Stimulated activated CD8-positive, alpha-beta memory T cell treated with anti-CD3 and anti-CD28 coated beads, Interleukin-4, amount 100 ng/mL, for 1 hour (primary cell): ENCODE measurements around the gene CPA5.
A peak's percentile ranks its signal among the peaks of the same experiment; 100 is the strongest.

Source experiments
- DNase-seq, 2 donors: peaks; one replicate each; pipeline ENCODE4 v3.0.0-alpha.2; 2020; ENCODE audit warnings: low read depth in 2 of 2, low spot score in 1 of 2

The CPA5 gene

DNA sequence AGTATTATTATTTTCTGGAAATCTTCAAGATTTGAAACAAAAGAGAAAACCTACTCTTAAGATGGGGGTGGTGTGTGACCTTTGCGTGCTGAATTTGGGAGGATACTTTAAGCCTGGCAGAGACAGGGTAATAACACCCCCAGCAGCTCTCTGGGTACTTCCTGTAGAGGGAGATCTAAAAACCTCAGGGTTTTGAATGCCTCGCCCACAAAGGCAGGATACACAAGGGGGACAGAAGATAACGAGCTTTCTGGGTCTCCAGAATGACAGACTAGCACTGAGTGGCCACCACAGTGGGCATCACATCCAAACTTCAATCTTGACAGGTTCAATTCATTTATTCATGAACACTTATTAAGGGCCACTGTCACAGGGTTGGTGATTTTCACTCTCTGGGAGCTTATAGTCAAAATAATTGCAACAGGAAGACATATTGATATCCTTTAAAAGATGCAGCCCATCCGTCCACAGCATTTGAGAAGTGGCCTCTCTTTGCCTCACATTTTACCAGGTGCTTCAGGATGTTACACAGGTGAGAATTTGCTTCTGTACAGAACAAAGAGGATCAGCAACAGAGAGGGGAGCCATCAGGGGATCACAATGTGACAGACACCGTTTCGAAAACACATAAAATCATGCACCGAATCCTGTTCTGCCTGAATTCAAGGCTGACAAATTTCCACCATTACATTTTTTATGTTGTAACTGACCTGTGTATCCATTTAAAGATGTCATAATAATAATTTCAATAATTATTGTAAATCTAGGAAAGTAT, 50.0 kb downstream of the CPA5 start:
- peak in 1 of 2 donors; percentile 13 for DNase-seq

DNA sequence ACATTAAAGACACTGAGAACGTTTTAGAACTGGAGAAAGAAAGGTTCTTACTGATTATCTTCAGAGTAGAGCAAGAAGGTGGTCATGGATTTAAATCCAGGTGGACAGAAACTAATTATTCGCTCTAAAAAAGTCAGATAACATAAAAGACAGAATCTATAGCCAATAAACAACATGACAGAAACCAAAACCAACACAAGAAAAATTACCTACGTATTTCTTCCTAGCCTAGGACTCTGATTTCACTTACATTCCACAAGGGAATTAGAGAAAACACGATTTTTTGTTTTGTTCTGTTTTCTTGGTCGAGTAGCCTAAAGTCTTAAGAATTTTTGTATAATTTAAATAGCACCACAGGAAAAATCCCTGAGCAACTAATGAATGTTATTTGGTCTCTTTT, 50.8 kb downstream of the CPA5 start:
- DNase-seq, result no peak

- no peak for DNase-seq
Observed at GRCh38 chr7:130396109-130396508, 51.5 kb downstream of the CPA5 start.

- no peak for DNase-seq
Observed at GRCh38 chr7:130397051-130397757, 52.6 kb downstream of the CPA5 start.

DNA sequence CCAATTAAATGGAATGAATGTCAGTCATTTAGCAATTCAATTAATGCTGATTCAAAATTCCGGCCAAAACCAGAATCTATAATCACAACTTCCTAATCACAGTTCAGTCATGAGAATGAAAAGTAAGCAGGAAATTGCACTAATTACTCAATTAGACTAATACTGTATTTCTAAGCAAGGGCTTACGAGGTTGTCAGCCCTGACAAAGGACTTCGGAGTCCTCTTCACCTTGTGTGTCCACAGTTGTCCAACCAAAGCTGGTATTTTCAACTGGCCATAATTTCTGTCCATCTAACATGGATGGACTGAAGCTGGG, 53.1 kb downstream of the CPA5 start:
- DNase-seq, result no peak

- DNase-seq, result no peak
Observed at GRCh38 chr7:130398526-130399090, 54.0 kb downstream of the CPA5 start.

GRCh38 chr7:130400120-130400572, 55.5 kb downstream of the CPA5 start:
- no peak for DNase-seq

DNA sequence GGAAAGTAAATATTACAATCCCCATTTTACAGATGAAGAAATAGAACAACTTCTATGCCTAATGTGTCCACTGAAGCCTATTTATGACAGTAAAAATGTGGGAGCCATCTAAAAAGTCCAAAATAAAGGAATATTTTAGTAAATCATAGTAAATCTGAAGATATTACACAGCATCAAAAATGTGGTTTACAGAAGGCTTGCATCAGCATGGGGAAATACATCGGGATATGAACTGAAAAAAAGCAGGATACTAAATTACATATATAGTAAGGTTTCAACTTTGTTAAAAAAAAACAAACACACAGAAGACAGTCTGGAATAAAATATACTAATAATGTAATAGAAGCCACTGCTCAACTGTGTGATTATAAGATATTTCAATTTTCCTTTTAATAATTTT, 56.5 kb downstream of the CPA5 start:
- no peak for DNase-seq

GRCh38 chr7:130401578-130401977, 57.0 kb downstream of the CPA5 start:
- DNase-seq, result no peak

GRCh38 chr7:130405003-130405402, 60.4 kb downstream of the CPA5 start:
- no peak for DNase-seq

DNA sequence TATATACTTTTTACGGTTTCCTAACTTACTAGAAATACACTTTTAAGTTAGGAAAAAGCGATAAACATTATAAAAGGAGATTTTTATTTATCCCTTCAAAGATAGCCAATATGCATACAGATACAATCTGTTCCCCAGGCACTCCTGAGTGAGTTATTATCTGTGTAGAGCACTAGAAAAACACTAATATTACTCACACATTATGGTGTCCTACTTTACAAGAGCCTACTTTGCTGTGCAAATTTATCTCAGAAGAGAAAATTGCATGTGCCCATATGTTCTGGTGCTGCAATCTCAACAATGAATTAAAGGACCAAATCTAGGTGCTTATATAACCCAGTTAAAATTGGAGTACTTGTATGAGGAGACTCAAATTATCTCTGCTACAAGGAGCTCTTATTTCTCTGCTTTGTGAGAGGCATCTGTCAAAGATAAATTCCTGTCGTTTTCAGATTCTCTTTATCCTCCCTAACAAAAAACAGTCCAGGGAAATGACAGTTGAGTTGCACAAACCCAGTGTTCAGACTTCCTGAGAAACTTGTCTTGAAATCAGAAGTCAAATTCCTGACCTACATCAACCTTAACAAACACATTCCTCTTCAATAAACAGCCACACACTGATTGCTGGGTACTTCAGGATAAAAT, 64.6 kb downstream of the CPA5 start:
- DNase-seq, result no peak

- DNase-seq, result no peak
Observed at GRCh38 chr7:130409712-130410072, 65.1 kb downstream of the CPA5 start.

DNA sequence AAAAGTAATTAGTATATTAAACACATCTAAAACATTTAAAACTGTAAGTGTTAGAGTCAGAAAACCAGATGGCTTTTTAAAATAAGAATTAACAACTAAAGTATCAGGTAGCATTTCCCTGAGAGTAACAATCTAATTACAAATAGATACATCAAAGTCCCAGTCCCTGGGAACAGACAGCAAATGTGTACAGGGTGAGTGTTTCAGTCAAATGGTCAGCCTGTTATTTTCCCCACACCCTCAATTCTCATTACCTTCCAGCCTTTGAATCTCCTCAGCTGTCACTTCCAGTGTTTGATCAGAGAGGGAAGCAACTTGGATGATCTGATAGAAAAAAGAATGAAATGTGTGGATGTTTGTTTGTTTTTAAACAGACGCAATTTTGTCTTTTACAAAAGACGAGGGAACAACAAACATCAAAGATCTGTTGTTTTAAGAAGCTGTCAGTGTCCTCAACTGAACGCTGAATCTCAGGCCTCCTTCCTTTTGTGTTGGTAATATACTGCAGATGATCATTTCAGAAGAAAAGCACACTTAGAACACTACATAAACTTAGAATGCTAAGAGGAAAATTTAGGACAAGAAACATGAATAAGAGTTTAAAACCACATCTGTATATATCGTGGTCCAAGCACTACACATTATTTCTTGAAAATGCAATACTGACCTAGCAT, 66.4 kb downstream of the CPA5 start:
- DNase-seq, result no peak

- DNase-seq, result no peak
Observed at GRCh38 chr7:130413201-130413600, 68.6 kb downstream of the CPA5 start.

DNA sequence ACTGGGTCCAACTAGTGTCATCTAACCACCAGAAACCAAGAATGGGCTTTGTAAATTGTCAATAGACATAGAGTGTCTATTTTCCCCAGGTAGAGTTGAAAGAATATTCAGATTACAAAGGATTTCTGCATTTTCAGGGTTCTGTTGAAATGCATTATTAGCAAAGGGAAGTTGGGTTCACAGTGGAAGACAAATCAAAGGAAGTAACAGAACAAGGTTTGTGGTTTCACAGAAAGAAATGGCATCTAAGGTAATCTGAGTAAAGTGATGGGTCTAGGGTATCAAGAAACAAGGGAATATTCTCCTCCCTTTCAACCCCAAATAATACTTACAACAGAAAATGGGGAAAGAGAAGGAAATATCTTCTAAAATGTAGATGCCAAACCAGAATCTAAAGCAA, 70.4 kb downstream of the CPA5 start:
- DNase-seq, result no peak

DNA sequence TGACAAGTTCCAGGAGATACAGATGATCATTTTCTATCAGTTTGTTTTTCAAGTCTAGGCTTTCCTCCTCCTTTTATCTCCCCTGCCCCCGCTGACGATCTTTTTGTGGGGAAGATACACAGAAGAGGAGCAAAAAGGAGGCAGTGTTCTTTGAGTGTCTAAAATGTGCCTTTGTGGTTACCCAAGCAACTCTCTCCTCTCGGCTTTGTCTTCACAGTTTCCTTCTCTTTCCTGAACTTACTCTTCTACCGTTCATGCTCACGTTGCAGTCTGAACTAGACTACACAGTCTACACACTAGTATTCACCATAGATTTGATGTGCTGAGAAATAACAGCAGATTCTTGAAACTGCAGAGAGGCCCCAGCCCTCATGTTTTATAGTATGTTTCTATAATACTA, 72.6 kb downstream of the CPA5 start:
- DNase-seq, result no peak

DNA sequence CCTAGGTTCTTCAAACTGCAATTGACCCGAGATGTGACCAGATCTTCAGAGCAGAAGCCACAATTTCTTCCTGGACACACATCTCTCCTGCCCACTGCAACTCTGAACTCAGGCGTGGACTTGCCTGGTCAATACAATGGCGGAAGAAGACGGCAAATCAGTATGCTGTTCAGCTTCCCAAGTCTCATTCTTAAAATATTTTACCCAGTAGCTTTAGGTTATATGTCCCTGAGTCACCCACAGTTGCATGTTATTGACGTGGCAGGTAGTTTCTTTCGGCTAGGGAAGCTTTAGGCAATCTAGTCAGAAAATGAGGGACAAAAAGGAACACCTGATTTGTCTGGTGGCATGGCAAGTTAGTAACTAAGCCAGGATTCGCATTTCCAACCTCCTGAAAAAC, 73.7 kb downstream of the CPA5 start:
- DNase-seq, result no peak
